Nephron (organoid): ENCODE measurements around the gene LRP6.

ENCODE experiments used
- H3K27ac Mint-ChIP-seq, 3 experiments: 2 replicates each; pipeline ENCODE4 v1.8.0; 2020; ENCODE audit warnings: mixed read lengths in 3 of 3, mild to moderate bottlenecking in 2 of 3, moderate library complexity in 1 of 3
- H3K27me3 Mint-ChIP-seq: 2 replicates; pipeline ENCODE4 v1.8.0; 2021; ENCODE audit warnings: low read depth, mild to moderate bottlenecking, moderate library complexity, mixed read lengths
- H3K36me3 Mint-ChIP-seq: 2 replicates; pipeline ENCODE4 v1.8.0; 2020; ENCODE audit warnings: low read depth, mixed read lengths
- H3K4me1 Mint-ChIP-seq: 2 replicates; pipeline ENCODE4 v1.8.0; 2020; ENCODE audit warnings: mixed read lengths
- H3K4me3 Mint-ChIP-seq, 3 experiments: 2 replicates each; pipeline ENCODE4 v1.8.0; 2020; ENCODE audit warnings: mild to moderate bottlenecking in 3 of 3, mixed read lengths in 3 of 3, moderate library complexity in 2 of 3
- H3K9me3 Mint-ChIP-seq: 2 replicates; pipeline ENCODE4 v1.8.0; 2020; ENCODE audit warnings: mixed read lengths
- TF ChIP-seq, protein P1 (sequence below), 3 experiments: fragments of 200-600 bp; sonication (generic); IDR thresholded peaks; one replicate each; pipeline ENCODE4 v1.5.0; 2021; ENCODE audit warnings: antibody characterized with exemption in 3 of 3; ENCODE audit not compliant: unreplicated experiment in 3 of 3

The LRP6 gene

GRCh38 chr12:12297201-12297830, 30.5 kb upstream of the LRP6 start:
- peaks cover 3% of the 10 kb centered on the region for H3K9me3 Mint-ChIP-seq
- H3K27ac Mint-ChIP-seq = no peak overlapping the region
- H3K36me3 Mint-ChIP-seq = no peaks in the 10 kb centered on the region
- H3K27me3 Mint-ChIP-seq = peaks cover 8% of the 10 kb centered on the region
- H3K4me1 Mint-ChIP-seq = peaks cover 27% of the 10 kb centered on the region
- H3K4me3 Mint-ChIP-seq = no peak overlapping the region
- TF ChIP-seq, protein P1, sequence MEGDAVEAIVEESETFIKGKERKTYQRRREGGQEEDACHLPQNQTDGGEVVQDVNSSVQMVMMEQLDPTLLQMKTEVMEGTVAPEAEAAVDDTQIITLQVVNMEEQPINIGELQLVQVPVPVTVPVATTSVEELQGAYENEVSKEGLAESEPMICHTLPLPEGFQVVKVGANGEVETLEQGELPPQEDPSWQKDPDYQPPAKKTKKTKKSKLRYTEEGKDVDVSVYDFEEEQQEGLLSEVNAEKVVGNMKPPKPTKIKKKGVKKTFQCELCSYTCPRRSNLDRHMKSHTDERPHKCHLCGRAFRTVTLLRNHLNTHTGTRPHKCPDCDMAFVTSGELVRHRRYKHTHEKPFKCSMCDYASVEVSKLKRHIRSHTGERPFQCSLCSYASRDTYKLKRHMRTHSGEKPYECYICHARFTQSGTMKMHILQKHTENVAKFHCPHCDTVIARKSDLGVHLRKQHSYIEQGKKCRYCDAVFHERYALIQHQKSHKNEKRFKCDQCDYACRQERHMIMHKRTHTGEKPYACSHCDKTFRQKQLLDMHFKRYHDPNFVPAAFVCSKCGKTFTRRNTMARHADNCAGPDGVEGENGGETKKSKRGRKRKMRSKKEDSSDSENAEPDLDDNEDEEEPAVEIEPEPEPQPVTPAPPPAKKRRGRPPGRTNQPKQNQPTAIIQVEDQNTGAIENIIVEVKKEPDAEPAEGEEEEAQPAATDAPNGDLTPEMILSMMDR (IDR thresholded peaks at IDR 0.05; ENCODE audit: unreplicated experiment in 3 of 3) = no peak

DNA sequence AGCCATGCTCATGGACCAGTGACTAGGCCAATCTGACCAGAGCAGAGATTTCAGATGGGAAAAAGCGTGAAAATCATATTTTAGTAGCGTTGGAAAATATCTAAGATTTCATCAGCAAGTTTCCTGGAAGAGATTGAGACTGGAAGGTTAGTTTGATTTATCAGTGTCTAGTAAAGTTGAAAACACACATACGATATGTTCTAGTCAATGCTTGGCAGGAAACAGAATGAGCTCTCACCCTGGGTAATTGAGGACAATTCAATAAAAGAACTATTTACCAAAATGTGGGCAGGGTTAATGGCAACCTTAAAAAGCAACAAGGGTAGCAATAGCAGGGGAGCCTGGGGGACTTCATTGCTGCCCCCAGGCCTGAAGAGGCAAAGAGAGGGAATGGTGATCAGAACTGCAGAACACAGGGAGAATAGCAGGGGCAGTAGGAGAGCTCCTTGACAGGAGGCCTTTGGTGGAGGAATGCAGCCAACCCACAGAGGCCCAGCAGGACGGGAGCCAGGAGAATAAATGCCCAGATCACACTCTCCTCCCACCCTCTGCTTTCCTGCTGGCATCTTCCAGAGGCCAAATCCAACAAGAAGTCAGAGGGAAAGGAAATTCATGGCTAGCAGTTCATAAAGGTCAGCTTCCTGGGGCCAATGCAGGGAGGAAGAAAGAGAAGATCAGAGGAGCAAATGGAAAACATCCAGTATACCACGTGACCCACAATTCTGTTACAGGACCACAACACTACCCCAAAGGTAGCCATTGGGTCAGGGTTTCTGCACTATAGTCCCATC, 27.6 kb upstream of the LRP6 start:
- Mint-ChIP-seq H3K36me3 (no peaks in the 10 kb centered on the region), H3K9me3 (no peaks in the 10 kb centered on the region), H3K4me3 (no peak overlapping the region), H3K27me3 (peaks cover 8% of the 10 kb centered on the region), H3K4me1 (peaks cover 33% of the 10 kb centered on the region), H3K27ac (peak overlapping the region; percentile 87 to 94 (median 91))
- TF ChIP-seq, protein P1 (IDR thresholded peaks at IDR 0.05; ENCODE audit: unreplicated experiment in 3 of 3) = no peak

- TF ChIP-seq, protein P1 (IDR thresholded peaks at IDR 0.05; ENCODE audit: unreplicated experiment in 3 of 3) = no peak
- Mint-ChIP-seq H3K36me3 (no peaks in the 10 kb centered on the region), H3K27me3 (peaks cover 3% of the 10 kb centered on the region), H3K4me1 (peaks cover 29% of the 10 kb centered on the region), H3K27ac (peak overlapping the region in 2 of 3 experiments; percentile 50 to 54), H3K9me3 (no peaks in the 10 kb centered on the region), H3K4me3 (no peak overlapping the region)
Measured at GRCh38 chr12:12290206-12290605, 23.4 kb upstream of the LRP6 start.

GRCh38 chr12:12286441-12286840, 19.6 kb upstream of the LRP6 start:
- Mint-ChIP-seq H3K36me3 (no peaks in the 10 kb centered on the region), H3K4me1 (peaks cover 21% of the 10 kb centered on the region), H3K4me3 (no peak overlapping the region), H3K27me3 (no peaks in the 10 kb centered on the region), H3K9me3 (no peaks in the 10 kb centered on the region), H3K27ac (no peak overlapping the region)
- TF ChIP-seq, protein P1 (IDR thresholded peaks at IDR 0.05; ENCODE audit: unreplicated experiment in 3 of 3) = no peak

DNA sequence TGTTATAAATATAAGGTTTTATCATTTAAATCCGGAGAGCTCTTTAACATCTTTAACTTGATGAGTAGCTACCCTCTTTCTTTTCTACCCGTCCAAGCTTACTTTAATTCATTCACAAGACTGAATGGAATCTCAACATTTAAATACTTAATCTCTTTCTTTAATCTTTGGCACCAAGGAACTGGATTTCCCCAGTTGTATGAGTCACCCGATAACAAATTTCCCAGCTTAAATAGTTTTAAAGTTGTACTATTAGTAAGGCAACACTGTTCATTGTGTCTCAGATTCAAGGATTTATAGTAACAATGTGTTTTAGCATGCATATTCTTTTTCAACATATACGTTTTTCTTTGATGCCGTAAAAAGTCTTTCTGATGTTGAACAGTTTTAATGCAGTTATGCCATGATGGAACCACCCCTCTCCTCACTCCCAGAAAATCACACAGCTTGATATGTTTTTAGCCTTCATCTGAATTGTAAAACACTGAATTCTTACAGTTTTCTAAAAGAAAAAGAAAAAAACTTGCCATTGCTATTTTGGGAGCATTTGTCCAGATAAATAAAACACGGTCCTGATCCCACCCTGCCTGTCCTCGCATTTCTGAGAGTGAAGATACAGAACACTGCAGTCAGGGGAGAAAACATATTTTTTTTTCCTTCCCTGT, 16.0 kb upstream of the LRP6 start:
- H3K4me1 Mint-ChIP-seq = peaks cover 15% of the 10 kb centered on the region
- no peaks in the 10 kb centered on the region for H3K27me3 Mint-ChIP-seq
- TF ChIP-seq, protein P1 (IDR thresholded peaks at IDR 0.05; ENCODE audit: unreplicated experiment in 3 of 3) = no peak
- peaks cover under 1% of the 10 kb centered on the region for H3K9me3 Mint-ChIP-seq
- H3K27ac Mint-ChIP-seq = peak overlapping the region in 2 of 3 experiments; percentile 8 to 36
- no peaks in the 10 kb centered on the region for H3K36me3 Mint-ChIP-seq
- H3K4me3 Mint-ChIP-seq = no peak overlapping the region
